NCI-H2196 (cell line): ENCODE data around the gene CRYBG3.

Experiments used
- DNase-seq: peaks from one replicate; lab custom pipeline; 2025; ENCODE audit not compliant: unreplicated experiment; lab: John Stamatoyannopoulos, UW

CRYBG3 gene

GRCh38 chr3:97835761-97836160, 13.9 kb downstream of the CRYBG3 start:
- DNase-seq = no peak

DNA sequence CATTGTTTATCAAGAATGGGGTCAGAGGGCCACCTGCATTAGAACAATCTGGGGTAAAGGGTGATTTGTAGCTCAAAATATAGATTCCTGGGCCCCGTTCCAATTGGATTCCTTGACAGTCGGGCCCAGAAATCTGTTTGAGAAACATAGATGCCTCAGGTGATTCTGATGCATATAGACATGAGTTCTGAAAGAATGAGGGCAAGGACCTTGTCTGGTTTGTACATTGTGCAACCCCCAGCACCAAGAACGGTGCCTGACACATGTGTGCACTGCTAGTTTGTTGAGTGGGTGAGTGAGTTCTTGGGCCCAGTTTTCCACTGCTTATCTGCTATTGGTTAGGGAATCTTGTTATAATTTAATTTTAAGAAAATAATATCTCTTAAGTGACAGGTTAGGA, 16.6 kb downstream of the CRYBG3 start:
- DNase-seq = no peak

- DNase-seq = no peak
These were observed 18.1 kb downstream of the CRYBG3 start for GRCh38 chr3:97839944-97840343.

- no peak for DNase-seq
These were observed 19.5 kb downstream of the CRYBG3 start for GRCh38 chr3:97841304-97841703.

DNA sequence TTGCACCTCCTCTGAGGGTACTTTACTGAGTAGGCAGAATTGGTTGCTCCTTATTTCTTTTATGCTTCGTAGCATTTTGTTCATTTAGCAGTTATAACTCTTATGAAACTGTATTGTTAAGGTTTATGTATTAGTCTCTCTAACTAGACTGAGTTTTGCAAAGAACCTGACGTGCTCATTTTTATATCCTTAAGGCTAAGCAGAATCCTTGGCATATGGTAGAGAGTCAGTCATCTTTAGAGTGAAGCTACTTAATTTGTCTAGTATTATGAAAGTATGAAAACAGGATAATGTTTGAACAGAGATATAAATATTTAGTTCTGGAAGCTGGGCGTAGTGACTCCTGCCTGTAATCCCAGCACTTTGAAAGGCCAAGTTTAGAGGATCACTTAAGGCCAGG, 20.1 kb downstream of the CRYBG3 start:
- DNase-seq = no peak

- DNase-seq = no peak
These were observed 27.0 kb downstream of the CRYBG3 start for GRCh38 chr3:97848779-97849178.

DNA sequence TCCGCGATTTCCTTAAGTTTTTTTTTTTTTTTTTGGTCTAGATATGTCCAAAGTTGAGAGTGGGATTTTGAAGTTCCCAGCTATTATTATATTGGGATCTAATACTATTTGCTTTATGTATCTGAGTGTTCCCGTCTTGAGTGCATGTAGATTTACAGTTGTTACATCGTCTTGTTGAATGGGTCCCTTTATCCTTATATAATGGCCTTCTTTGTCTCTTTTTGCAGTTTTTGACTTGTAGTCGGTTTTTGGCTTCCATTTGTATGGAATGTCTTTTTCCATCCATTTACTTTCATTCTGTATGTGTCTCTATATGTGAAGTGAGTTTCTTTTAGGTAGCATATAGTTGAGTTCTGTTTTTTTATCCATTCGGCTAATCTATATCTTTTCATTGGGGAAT, 35.6 kb downstream of the CRYBG3 start:
- no peak for DNase-seq

DNA sequence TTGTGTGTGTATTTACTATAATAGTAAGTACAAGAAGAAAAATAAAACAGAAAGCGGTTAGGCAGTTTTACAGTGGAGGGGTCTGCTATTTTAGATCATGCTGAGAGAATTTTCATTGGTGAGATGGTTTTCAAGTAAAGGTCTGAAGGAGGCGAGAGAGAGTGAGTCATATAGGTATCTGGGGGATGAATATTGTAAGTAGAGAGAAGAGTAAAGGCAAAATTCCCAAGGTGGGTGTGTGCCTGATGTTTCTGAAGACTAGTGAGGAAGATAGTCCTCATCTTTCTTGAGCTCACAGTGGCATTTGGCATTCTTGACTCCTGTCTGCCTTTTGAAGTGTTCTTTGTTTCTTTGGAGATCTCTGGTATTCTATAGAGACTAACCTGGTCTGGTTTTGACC, 38.6 kb downstream of the CRYBG3 start:
- no peak for DNase-seq

DNA sequence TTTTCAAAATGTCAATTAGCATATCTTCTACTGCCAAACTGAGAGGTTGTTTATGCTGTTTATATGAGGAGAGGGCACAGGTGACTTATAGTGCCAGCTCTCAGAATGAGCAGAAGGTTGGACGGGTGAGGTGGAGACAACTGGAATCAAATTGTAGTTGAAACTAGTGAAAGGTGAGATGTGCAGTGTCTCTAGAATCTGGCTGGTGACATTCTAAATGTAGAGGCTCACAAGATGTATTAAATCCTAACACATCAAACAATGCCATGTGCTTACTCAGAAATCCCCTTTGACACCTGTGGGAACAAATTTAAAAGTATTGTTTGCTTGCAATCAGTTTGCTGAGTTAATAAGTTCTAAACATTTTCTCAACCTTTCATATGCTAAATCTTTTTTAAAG, 40.8 kb downstream of the CRYBG3 start:
- DNase-seq = no peak

DNA sequence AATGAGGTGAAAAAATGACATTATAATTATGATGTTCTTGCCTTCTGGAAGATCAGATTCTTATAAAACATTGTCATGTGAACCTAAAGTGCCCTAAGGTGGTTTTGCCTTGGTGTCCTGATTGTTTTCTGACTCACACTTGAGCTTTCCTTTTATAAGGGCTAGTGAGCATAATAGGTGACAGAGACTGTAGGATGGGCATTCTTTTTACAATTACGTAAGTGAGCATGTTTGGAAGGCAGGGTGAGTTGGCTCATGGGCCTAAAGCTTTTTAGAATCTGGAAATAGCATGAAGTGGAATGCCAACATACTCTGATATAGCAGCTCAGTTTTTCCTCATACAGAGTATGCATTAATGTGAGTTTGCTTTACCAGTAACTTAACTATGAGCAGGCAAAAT, 41.2 kb downstream of the CRYBG3 start:
- no peak for DNase-seq

DNA sequence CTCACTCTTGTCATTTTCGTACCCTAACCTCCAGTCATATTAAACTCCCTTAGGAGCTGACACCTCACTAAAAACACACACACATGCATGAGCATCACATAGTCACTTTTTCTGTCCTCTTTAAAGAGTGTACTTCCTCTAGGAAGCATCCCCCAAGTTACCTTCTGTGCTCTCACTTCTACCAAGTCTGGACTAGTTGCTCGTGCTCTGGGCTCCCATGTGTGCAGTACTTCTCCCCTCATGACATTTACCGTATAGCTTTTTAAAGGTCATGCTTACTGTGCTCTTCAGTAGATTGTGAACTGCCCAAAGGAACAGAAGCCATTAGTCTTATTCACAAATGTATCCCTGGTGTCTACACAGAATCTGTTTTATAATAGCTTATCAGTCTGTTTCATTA, 42.0 kb downstream of the CRYBG3 start:
- DNase-seq = no peak

GRCh38 chr3:97871186-97871585, 49.4 kb downstream of the CRYBG3 start:
- DNase-seq = no peak

DNA sequence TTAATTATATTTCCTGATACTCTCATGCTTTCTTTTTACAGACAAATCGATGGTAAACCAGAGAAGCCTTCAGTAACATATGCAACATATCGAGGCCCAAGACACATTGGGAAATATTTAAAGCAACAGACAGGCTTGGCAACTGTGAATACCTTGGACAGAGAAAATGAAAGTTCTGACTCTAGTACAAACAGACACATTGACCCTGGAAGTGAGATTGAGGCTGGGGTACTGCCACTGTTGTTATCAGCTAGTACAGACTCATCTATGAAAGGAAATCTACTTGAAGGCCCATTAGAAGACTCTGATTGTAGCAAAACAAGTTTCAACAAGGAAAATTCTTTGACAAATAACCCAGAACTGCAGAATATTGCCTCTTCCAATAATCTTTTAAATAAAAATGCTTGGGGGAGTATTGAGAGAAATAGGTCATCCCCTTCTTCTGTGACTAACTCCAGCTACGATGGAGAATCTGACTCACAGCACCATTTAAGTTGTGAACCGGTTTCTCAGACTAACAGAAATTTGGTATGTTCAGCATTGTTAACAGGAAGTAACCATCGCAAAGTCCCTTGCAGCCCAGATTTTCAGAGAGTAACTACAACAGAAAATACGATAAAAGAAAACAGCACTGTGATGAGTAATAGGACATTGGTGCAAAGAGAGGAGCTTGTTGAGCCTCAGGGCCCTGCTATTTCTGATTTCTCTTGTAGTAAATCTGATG, 50.2 kb downstream of the CRYBG3 start:
- no peak for DNase-seq

- DNase-seq = no peak
These were observed 50.8 kb downstream of the CRYBG3 start for GRCh38 chr3:97872525-97873042.

DNA sequence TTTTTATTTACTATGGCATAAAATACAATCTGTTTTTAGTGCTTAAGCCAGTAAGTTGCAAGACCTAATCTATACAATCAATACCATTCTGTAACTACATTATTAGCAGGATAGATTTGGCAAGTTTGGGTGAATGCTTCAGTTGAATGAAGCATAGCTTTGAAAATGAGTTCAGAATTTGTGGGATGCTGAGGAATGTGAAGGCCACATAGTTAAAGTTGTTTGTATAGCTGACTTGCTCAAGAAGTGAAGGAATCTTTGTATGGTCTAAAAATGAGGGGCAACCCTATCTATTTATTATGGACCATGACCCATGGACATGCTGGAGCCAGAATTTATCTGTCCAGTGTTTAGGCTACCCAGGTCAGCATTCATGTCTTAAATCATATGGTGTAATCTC, 58.5 kb downstream of the CRYBG3 start:
- no peak for DNase-seq

DNA sequence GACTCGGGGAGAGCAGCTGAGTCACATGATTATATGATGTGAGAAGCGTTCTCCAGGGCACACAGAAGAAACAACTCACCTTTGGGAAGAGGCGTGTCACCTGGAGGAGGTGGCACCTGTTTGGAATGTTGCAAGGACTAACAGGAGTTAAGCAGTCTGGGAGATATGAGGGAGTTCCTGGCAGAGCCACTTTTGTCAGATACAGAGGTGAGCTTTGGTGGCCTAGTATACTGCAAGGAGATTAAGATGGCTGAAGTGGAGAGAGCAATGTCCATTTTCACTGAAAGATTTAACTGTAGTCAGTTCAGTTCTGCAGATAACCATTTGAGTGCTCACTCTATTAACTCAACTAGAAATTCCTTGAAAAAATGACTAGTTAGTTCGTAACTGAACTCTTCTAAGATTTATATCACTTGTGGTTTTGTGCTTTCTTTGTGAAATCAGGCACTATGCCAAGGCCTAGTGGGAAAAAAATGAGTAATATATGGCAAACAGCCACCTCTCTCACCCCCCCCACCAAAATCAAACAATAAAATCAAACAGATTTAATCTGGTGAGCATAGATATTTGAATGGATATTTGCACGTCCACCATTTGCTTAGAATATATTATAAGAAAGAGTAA, 61.3 kb downstream of the CRYBG3 start:
- peak; percentile 29 for DNase-seq

DNA sequence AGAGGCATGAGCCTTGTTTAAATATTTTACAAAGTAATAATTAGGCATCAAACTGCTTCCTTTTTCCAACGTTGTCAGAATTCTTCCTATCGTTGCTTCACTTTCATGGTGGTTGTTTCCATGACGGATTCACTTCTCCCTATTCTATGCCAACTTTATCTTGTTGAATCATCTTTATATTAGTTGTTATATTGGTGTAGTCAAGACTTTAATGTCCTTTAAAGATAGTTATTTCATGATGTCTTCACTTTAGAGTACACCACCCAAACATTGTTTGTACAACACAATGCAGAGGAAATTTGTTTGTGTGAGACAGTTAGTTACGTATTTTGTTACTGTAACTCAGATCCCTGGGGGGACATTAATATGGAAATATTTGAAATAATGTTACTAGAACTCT, 61.9 kb downstream of the CRYBG3 start:
- no peak for DNase-seq

DNA sequence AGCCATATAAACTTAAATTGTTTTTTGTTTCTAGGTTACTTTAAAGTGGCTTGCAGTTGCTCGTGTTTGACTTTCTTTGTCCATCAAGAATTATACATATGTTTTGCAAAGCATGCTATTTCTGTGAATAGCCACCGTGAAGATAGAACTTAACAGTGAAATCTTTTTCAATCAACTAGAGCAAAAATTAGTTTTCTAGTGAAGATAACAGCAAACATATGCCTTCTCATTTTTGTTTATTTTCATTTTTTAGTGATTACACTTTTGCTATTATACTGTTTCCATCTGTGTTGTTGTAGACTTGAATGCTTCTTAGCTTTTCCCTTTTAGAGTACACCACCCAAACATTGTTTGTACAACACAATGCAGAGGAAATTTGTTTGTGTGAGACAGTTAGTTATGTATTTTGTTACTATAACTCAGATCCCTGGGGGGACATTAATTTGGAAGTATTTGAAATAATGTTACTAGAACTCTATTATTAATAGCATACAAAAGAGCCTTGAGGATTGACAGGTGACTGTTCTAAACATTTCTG, 62.8 kb downstream of the CRYBG3 start:
- DNase-seq = no peak

- no peak for DNase-seq
These were observed 64.4 kb downstream of the CRYBG3 start for GRCh38 chr3:97885931-97886824.

GRCh38 chr3:97889814-97890213, 68.0 kb downstream of the CRYBG3 start:
- DNase-seq = no peak

- no peak for DNase-seq
These were observed 71.0 kb downstream of the CRYBG3 start for GRCh38 chr3:97892852-97893251.
